Lower leg skin (tissue), 4 donors: ENCODE measurements around the gene FBXW4. TPM values are rescaled to one million over a fixed set of nuclear protein-coding genes. Genes with fewer than 3 reads are reported as not detected.

Experiments
- DNase-seq, 2 donors: peaks; one replicate each; pipeline ENCODE4 v3.0.0-alpha.2; 2019; ENCODE audit warnings: low spot score in 2 of 2
- H3K4me3 ChIP-seq: fragments of 200-600 bp; sonication (generic); 2 replicates; pipeline ENCODE4 v1.5.1; 2017; ENCODE audit warnings: mild to moderate bottlenecking, low read depth; ENCODE audit not compliant: poor library complexity, severe bottlenecking
- POLR2A ChIP-seq, 2 donors: fragments of 450-650 bp; IDR thresholded peaks; one replicate each; pipeline ENCODE4 v1.6.1; 2016 to 2017; ENCODE audit warnings: antibody characterized with exemption in 2 of 2, mild to moderate bottlenecking in 1 of 2, moderate library complexity in 1 of 2
- WGBS, 2 donors: methylation state at CpG; one replicate each; pipeline ENCODE4 v1.1.5; 2018; 5-methylcytosine and 5-hydroxymethylcytosine counted together
- intact Hi-C: fragments of 100-400 bp; cut with DNase I; formaldehyde crosslinking; loops from one replicate; pipeline ENCODE4 v1.15.0; 2023; ENCODE audit warnings: low total_unique reads
- total RNA-seq, 4 donors: library from RNA; depleted of rRNA; stranded (reverse); fragments of >200 nt; gene quantifications; one replicate each; pipeline ENCODE4 v1.1.0, GENCODE V29; 2016
- TF ChIP-seq, protein P1 (sequence below), 3 donors: fragments of 450-650 bp; IDR thresholded peaks; one replicate each; pipeline ENCODE4 v1.5.1; 2016; ENCODE audit warnings: antibody characterized with exemption in 3 of 3, mild to moderate bottlenecking in 3 of 3, moderate library complexity in 2 of 3

Gene FBXW4
- total RNA-seq, 4 donors from 2014 or later = 51.9 to 102 (median 69.6) TPM

DNA sequence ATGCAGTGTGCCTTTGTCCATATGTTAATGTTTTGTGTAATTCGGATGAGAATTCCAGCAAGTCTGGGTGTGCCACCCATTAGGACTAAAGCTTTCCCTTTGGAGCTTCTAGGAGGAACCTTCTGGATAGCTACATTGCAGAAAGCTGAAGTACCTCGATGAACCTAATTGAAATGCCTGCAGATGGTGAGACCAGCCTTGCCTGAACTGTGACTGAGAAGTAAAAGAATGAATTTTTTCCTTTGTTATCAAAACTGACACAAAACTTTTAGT, 31.1 kb upstream of the FBXW4 start:
- 53 to 75% methylated on average over 2 of the region's 2 CpGs for WGBS, 2 donors
- TF ChIP-seq, protein P1, sequence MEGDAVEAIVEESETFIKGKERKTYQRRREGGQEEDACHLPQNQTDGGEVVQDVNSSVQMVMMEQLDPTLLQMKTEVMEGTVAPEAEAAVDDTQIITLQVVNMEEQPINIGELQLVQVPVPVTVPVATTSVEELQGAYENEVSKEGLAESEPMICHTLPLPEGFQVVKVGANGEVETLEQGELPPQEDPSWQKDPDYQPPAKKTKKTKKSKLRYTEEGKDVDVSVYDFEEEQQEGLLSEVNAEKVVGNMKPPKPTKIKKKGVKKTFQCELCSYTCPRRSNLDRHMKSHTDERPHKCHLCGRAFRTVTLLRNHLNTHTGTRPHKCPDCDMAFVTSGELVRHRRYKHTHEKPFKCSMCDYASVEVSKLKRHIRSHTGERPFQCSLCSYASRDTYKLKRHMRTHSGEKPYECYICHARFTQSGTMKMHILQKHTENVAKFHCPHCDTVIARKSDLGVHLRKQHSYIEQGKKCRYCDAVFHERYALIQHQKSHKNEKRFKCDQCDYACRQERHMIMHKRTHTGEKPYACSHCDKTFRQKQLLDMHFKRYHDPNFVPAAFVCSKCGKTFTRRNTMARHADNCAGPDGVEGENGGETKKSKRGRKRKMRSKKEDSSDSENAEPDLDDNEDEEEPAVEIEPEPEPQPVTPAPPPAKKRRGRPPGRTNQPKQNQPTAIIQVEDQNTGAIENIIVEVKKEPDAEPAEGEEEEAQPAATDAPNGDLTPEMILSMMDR (IDR thresholded peaks at IDR 0.05) = no peak
- no peak for TF ChIP-seq POLR2A (IDR thresholded peaks at IDR 0.05)
- intact Hi-C loops = no loop called here
- no peak overlapping the region for H3K4me3 ChIP-seq
- no peak for DNase-seq

DNA sequence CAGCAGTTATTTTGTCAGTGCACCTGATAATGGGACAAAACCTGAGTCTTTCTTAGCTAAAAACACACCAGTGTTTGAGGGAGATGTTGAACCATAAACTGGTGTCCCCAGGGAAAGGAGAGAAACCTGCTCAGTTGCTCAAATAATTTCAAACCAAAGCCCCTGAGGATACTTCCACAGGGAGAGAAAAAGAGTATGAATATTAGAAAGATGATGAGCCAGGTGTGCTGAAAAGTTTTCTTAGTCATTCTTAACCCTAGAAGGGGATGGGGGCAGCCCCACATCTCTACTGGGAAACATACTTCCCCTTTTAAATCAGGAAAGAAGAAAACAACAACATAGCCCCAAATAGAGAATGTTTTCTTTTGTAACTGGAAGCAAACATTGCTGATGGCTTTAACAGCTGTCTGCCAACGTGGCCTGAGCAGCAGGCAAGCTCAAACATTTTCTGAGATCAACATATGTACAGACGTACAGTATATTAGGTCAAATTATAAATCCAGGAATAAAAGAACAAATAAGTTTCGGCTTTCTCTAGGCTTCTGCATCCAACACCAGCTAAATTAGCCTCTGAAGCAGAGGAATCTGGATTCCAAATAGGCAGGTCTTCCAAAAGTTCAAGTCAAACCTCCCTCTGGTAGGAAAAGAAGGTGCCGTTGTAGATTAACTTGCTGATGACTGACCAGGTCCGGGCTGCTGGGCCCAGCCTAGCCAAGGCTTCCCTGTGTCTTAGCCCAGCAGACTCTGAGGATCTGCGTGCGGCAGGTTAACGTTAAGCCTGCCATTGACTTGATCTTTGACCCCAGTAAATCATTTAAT, 30.5 kb upstream of the FBXW4 start:
- peak in 1 of 2 donors; percentile 34 for DNase-seq
- intact Hi-C loops = no loop called here
- no peak for TF ChIP-seq POLR2A (IDR thresholded peaks at IDR 0.05)
- TF ChIP-seq, protein P1 (IDR thresholded peaks at IDR 0.05) = no peak
- WGBS, 2 donors = 70 to 75% methylated on average over 8 of the region's 8 CpGs
- H3K4me3 ChIP-seq = no peak overlapping the region

DNA sequence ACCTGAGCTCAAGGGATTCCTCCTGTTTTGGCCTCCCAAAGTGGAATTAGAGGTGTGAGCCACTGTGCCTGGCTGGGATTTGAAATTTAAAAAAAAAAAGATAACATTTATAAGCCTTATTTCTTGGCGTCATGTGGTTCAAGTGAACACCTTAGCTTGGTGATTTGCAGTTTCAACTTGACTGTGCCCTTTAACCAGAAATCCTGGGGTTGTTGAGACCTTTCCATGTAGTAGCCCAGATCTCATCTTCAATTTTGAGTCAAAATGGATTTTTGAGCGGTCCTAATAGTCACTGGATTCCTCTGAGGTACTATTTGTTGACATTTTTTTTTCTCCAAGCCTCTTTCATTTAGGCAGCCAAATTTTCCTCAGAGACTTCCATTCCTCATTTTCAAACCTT, 29.5 kb upstream of the FBXW4 start:
- intact Hi-C loops = no loop called here
- DNase-seq = no peak
- WGBS, 2 donors = 90 to 94% methylated on average over 2 of the region's 2 CpGs
- TF ChIP-seq, protein P1 (IDR thresholded peaks at IDR 0.05) = no peak
- no peak overlapping the region for H3K4me3 ChIP-seq

DNA sequence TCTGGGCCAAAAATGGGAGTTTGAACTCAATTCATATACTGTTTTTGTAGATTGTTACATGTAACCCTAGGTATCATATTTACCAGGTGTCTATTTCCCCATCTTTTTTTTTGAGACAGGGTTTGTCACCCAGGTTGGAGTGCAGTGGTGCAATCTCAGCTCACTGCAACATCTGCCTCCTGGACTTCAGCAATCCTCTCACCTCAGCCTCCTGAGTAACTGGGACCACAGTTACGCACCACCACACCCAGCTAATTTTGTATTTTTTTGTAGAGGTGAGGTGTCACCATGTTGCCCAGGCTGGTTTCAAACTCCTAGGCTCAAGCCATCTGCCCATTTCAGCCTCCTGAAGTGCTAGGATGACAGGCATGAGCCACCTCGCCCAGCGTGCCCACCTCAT, 28.2 kb upstream of the FBXW4 start:
- intact Hi-C loops = no loop called here
- 93 to 98% methylated on average over 3 of the region's 3 CpGs for WGBS, 2 donors
- TF ChIP-seq, protein P1 (IDR thresholded peaks at IDR 0.05) = no peak
- no peak for TF ChIP-seq POLR2A (IDR thresholded peaks at IDR 0.05)
- H3K4me3 ChIP-seq = no peak overlapping the region
- peak in 1 of 2 donors; percentile 54 for DNase-seq

DNA sequence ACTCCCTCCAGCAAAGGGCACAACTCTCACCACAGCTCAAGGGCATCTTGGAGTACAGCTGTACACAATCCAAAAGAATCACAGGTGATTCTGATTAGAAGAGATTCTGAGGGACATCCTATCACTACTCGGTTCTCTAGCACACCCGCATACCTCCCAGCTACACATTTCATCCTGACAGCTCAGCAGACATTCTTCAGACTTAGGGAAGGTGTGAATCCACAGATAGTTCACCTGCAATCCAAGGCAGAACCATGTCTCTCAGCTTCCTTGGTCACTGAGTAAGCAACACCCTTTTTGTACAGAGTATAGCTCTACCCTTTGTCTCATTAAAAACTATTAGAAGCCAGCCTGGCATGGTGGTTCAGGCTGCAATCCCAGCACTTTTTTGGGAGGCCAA, 26.8 kb upstream of the FBXW4 start:
- H3K4me3 ChIP-seq = no peak overlapping the region
- WGBS, 2 donors = 63 to 73% methylated on average over 2 of the region's 2 CpGs
- intact Hi-C loops = no loop called here
- TF ChIP-seq POLR2A (IDR thresholded peaks at IDR 0.05) = no peak
- TF ChIP-seq, protein P1 (IDR thresholded peaks at IDR 0.05) = no peak
- DNase-seq = no peak
